ENCODE results near the gene GLT8D2. TPM values are rescaled to one million over a fixed set of nuclear protein-coding genes. Genes with fewer than 3 reads are reported as not detected.

Gene GLT8D2
- total RNA-seq, 1 experiment from 2014 or later = not detected

DNA sequence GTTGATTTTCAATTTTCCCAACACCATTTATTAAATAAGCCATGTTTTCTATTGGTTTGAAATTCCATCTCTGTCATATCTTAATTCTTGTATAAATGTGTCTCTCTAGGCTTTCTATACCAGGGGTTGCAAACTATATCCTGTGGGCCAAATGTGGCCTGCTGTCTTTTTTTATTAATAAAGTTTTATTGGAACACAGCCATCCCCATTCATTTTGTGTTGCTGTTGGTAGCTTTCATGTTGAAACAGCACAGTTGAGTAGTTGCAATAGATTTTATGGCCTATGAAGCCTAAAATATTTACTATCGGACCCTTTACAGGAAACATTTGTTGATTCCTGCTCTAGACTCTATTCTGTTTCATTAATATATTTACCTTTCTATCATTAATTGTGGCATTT, 23.7 kb upstream of the GLT8D2 start:
- Histone ChIP-seq H3K36me3 (ENCODE audit: insufficient read depth, low read length, poor library complexity, severe bottlenecking) (peaks cover 12% of the 10 kb centered on the region), H3K4me3 (ENCODE audit: low read depth, low read length, poor library complexity, severe bottlenecking) (no peak overlapping the region), H3K9me3 (ENCODE audit: low read depth, low read length, poor library complexity, severe bottlenecking) (no peaks in the 10 kb centered on the region), H3K4me1 (ENCODE audit: insufficient read depth, low read length, poor library complexity, severe bottlenecking) (no peaks in the 10 kb centered on the region), H3K27me3 (replicated peaks; ENCODE audit: insufficient read depth, low read depth, low read length, poor library complexity) (no peaks in the 10 kb centered on the region), H3K27ac (ENCODE audit: low read depth, low read length, poor library complexity, severe bottlenecking) (no peak overlapping the region)
- BruUV-seq (replicated peaks) = no TSS peak
- intact Hi-C loops (cut with micrococcal nuclease; ENCODE audit: unreplicated experiment) = no loop called here
- CTCF ChIA-PET = no interaction called here
- POLR2A ChIA-PET (ENCODE audit: low non-redundant PET) = no interaction called here
- TF ChIP-seq, protein P1, sequence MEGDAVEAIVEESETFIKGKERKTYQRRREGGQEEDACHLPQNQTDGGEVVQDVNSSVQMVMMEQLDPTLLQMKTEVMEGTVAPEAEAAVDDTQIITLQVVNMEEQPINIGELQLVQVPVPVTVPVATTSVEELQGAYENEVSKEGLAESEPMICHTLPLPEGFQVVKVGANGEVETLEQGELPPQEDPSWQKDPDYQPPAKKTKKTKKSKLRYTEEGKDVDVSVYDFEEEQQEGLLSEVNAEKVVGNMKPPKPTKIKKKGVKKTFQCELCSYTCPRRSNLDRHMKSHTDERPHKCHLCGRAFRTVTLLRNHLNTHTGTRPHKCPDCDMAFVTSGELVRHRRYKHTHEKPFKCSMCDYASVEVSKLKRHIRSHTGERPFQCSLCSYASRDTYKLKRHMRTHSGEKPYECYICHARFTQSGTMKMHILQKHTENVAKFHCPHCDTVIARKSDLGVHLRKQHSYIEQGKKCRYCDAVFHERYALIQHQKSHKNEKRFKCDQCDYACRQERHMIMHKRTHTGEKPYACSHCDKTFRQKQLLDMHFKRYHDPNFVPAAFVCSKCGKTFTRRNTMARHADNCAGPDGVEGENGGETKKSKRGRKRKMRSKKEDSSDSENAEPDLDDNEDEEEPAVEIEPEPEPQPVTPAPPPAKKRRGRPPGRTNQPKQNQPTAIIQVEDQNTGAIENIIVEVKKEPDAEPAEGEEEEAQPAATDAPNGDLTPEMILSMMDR (conservative IDR thresholded peaks at IDR 0.05; ENCODE audit: low read depth, low read length) = no peak
- no peak for TF ChIP-seq EZH2 (IDR thresholded peaks at IDR 0.05; ENCODE audit: borderline replicate concordance, low read depth, low read length, poor library complexity, severe bottlenecking)
- no peak for DNase-seq (ENCODE audit: low spot score)

DNA sequence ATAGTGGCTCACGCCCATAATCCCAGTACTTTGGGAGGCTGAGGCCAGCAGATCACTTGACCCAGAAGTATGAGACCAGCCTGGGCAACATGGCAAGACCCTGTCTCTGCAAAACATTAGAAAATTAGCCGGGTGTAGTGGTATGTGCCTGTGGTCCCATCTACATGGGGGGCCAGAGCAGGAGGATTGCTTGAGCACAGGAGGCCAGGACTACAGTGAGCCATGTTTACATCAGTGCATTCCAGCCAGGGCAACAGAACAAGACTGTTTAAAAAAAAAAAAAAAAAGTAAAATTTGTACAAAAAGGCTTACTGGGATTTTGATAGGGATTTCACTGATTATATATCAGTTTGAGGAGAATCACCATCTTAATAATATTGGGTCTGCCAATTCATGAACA, 22.1 kb upstream of the GLT8D2 start:
- Histone ChIP-seq H3K27ac (ENCODE audit: low read depth, low read length, poor library complexity, severe bottlenecking) (no peak overlapping the region), H3K27me3 (replicated peaks; ENCODE audit: insufficient read depth, low read depth, low read length, poor library complexity) (no peaks in the 10 kb centered on the region), H3K36me3 (ENCODE audit: insufficient read depth, low read length, poor library complexity, severe bottlenecking) (peaks cover 12% of the 10 kb centered on the region), H3K9me3 (ENCODE audit: low read depth, low read length, poor library complexity, severe bottlenecking) (no peaks in the 10 kb centered on the region), H3K4me1 (ENCODE audit: insufficient read depth, low read length, poor library complexity, severe bottlenecking) (no peaks in the 10 kb centered on the region), H3K4me3 (ENCODE audit: low read depth, low read length, poor library complexity, severe bottlenecking) (no peak overlapping the region)
- ChIA-PET POLR2A (ENCODE audit: low non-redundant PET) (no interaction called here), CTCF (no interaction called here)
- intact Hi-C loops (cut with micrococcal nuclease; ENCODE audit: unreplicated experiment) = no loop called here
- no peak for DNase-seq (ENCODE audit: low spot score)
- TF ChIP-seq EZH2 (IDR thresholded peaks at IDR 0.05; ENCODE audit: borderline replicate concordance, low read depth, low read length, poor library complexity, severe bottlenecking) = no peak
- TF ChIP-seq, protein P1 (conservative IDR thresholded peaks at IDR 0.05; ENCODE audit: low read depth, low read length) = no peak
- BruUV-seq (replicated peaks) = no TSS peak

DNA sequence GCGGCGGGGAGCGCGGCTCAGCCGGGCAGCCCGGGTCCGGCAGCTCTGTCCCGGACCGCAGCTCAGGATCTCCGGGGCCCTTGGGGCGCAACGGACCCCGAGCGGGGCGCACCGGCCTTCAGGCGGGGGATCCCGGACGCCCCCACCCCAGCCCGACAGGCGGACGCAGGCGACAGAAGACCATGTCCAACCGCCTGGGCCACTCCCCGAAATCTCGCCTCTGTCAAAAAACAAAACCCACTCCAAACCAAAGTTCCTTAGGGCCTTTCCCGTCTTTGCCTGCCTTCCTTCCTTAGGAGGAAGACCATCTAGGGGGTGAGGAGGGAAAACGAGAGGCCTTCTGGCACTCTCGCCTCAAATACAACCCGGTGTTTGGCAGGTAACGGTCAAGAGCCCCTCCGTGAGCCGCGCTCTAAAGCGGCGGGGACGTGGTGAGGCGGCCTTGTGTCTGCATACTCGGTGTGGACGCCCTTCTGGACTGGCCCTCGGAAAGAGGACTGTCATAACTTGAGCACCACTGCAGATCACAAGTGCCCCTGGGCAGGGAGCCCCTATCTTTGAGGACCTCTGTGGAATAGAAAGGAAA, 14.9 kb upstream of the GLT8D2 start:
- POLR2A ChIA-PET (ENCODE audit: low non-redundant PET) = interaction anchor here (0.6 kb wide), 1 partner anchor 96 kb away, joined by 3 read pairs; no protein-coding TSS in a partner anchor

More for the DNA sequence above, 14.9 kb upstream of the GLT8D2 start:
- DNase-seq (ENCODE audit: low spot score) = no peak
- H3K4me3 ChIP-seq (ENCODE audit: low read depth, low read length, poor library complexity, severe bottlenecking) = peak overlapping the region; percentile 85
- TF ChIP-seq, protein P1 (conservative IDR thresholded peaks at IDR 0.05; ENCODE audit: low read depth, low read length) = no peak
- no peak for TF ChIP-seq EZH2 (IDR thresholded peaks at IDR 0.05; ENCODE audit: borderline replicate concordance, low read depth, low read length, poor library complexity, severe bottlenecking)
- H3K27ac ChIP-seq (ENCODE audit: low read depth, low read length, poor library complexity, severe bottlenecking) = peak overlapping the region; percentile 69
- H3K27me3 ChIP-seq (replicated peaks; ENCODE audit: insufficient read depth, low read depth, low read length, poor library complexity) = no peaks in the 10 kb centered on the region
- BruUV-seq (replicated peaks) = no TSS peak
- H3K4me1 ChIP-seq (ENCODE audit: insufficient read depth, low read length, poor library complexity, severe bottlenecking) = no peaks in the 10 kb centered on the region
- CTCF ChIA-PET = interaction anchor here (0.7 kb wide), 1 partner anchor 10 kb away, joined by 3 read pairs; no protein-coding TSS in a partner anchor
- H3K36me3 ChIP-seq (ENCODE audit: insufficient read depth, low read length, poor library complexity, severe bottlenecking) = no peaks in the 10 kb centered on the region
- intact Hi-C loops (cut with micrococcal nuclease; ENCODE audit: unreplicated experiment) = no loop called here
- no peaks in the 10 kb centered on the region for H3K9me3 ChIP-seq (ENCODE audit: low read depth, low read length, poor library complexity, severe bottlenecking)

Data from A673 (cell line).